Ectodermal cell (in vitro differentiated cells): ENCODE measurements around the gene HERC5.
"Not testable (repeated sequence)": the region's sequence is repeated elsewhere in the genome, so short reads cannot be mapped to it uniquely, and the experiment has no call there.

Source experiments
- H3K27ac ChIP-seq: 2 replicates; pipeline ENCODE4 v1.7.0; 2013; ENCODE audit warnings: mild to moderate bottlenecking, low read depth, low read length; ENCODE audit not compliant: insufficient read depth, poor library complexity, severe bottlenecking
- H3K27me3 ChIP-seq: 2 replicates; pipeline ENCODE4 v1.7.0; 2013; ENCODE audit warnings: mild to moderate bottlenecking, low read length; ENCODE audit not compliant: insufficient read depth, control insufficient read depth, poor library complexity, severe bottlenecking
- H3K36me3 ChIP-seq: one replicate; pipeline ENCODE4 v1.7.0; 2013; ENCODE audit warnings: low read length; ENCODE audit not compliant: control insufficient read depth, insufficient read depth
- H3K4me1 ChIP-seq: one replicate; pipeline ENCODE4 v1.7.0; 2013; ENCODE audit warnings: low read length; ENCODE audit not compliant: control insufficient read depth, insufficient read depth
- H3K4me3 ChIP-seq: 2 replicates; pipeline ENCODE4 v1.7.0; 2013; ENCODE audit warnings: low read depth, low read length, control low read depth; ENCODE audit not compliant: insufficient read depth
- H3K9me3 ChIP-seq: 2 replicates; pipeline ENCODE4 v1.7.0; 2013; ENCODE audit warnings: mild to moderate bottlenecking, low read length, moderate library complexity; ENCODE audit not compliant: control insufficient read depth
- WGBS, 2 experiments: methylation state at CpG; one replicate each; pipeline ENCODE4 v1.1.7; 2013; ENCODE audit warnings: missing lambda C conversion rate in 2 of 2; 5-methylcytosine and 5-hydroxymethylcytosine counted together

HERC5 gene

DNA sequence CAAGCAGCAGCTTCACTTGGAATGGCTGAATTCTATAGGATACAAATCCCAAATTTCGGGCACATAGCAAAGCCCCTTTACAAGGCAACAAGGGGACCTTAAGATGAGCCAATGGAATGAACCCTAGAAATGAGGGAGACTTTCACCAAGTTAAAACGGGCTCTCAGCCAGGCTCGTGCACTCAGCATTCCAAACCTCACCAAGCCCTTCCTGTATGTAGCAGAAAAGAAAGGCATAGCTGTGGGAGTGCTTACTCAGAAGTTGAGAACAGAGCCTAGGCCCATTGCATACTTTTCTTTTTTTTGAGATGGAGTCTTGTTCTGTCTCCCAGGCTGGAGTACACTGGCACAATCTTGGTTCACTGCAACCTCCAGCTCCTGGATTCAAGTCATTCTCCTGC, 10.8 kb upstream of the HERC5 start:
- Histone ChIP-seq H3K4me1 (no peaks in the 10 kb centered on the region), H3K9me3 (no peaks in the 10 kb centered on the region), H3K36me3 (no peaks in the 10 kb centered on the region), H3K27ac (no peak overlapping the region), H3K4me3 (no peak overlapping the region), H3K27me3 (no peaks in the 10 kb centered on the region)
- 83% methylated on average over 3 of the region's 3 CpGs for WGBS, 2 experiments

DNA sequence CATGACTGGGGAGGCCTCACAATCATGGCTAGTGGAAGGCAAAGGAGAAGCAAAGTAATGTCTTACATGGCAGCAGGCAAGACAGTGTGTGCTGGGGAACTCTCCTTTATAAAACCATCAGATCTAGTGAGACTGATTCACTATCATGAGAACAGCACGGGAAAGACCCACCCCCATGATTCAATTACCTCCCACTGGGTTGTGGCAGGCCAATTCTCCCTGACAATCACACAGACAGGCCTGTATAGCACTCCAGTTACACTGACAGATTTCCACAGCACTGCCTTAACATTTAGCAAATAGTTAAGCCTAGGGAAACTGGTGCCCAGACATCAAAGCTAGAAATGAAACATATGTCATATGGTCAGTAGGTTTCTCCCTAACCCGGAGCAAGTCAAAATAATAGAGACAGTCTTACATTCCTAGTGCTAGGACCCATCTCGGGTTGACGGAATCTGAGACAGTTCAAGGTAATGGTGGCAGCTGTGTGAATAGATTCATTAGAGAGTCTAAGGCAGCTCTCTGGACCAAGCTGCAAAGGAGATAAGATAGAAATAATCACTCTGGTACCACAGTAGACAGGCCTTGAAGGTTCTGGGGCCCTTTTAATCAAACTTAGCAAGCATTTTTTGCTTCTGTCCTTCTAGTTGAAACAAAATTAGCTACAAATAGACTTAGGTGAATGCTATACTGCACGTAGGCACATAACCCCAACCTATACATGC, 9.4 kb upstream of the HERC5 start:
- H3K27ac ChIP-seq = no peak overlapping the region
- H3K9me3 ChIP-seq = no peaks in the 10 kb centered on the region
- H3K27me3 ChIP-seq = no peaks in the 10 kb centered on the region
- 80 to 83% methylated on average over 5 of the region's 5 CpGs for WGBS, 2 experiments
- no peaks in the 10 kb centered on the region for H3K36me3 ChIP-seq
- H3K4me3 ChIP-seq = no peak overlapping the region
- H3K4me1 ChIP-seq = no peaks in the 10 kb centered on the region

DNA sequence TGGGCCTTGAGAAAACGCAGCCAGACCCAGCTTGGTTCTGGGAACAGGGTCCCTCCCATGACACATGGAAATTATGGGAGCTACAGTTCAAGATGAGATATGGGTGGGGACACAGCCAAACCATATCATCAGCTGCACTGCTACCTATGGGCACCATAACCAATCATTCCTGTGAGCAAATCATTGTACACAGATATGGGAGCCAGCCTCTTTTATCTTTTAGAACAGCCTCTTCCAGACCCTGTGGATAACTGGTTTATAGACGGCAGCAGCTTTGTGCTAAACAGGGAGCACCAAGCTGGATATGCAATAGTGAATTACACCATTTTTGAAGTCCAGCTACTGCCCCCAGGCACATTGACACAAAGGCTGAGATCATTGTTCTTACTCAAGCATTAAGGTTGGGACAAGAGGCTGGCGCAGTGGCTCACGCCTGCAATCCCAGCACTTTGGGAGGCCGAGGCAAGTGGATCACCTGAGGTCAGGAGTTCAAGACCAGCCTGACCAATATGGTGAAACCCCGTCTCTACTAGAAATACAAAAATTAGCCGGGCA, 8.6 kb upstream of the HERC5 start:
- not testable (repeated sequence) for H3K27ac ChIP-seq, H3K4me1 ChIP-seq, H3K27me3 ChIP-seq, H3K9me3 ChIP-seq, H3K4me3 ChIP-seq, H3K36me3 ChIP-seq
- 91 to 96% methylated on average over 7 of the region's 7 CpGs for WGBS, 2 experiments

DNA sequence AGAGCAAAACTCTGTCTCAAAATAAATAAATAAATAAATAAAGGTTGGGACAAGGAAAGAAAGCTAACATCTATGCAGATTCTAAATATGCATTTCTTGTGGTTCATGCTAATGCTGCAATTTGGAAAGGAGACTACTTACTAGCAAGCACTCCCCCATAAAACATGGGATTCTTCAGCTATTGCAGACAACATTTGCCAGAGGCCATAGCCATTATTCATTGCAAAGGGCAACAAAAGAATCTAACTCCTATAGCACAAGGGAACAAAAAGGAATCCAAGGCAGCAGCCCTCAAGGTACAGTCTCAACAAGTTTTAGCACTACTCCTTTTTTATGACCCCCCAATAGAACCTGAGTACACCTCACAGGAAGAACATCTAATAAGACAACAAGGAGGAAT, 8.0 kb upstream of the HERC5 start:
- Histone ChIP-seq H3K4me3 (no peak overlapping the region), H3K27ac (no peak overlapping the region), H3K9me3 (no peaks in the 10 kb centered on the region), H3K36me3 (no peaks in the 10 kb centered on the region), H3K27me3 (no peaks in the 10 kb centered on the region), H3K4me1 (no peaks in the 10 kb centered on the region)

DNA sequence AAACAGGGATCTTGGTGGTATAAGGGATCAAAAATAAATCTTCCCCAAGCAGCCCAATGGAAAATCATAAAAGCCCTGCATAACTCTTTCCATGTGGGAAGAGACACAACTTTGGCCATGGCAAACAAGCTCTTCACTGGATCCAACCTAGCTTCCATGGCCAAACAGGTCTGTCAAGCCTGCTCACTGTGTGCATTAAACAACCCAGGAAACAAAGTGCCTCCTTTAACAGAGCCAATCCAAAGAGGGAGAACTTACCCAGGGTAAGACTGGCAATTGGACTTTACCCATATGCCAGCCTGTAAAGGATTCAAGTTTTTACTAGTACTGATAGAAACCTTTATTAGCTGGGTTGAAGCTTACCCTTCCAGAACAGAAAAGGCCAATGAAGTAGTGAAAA, 7.6 kb upstream of the HERC5 start:
- no peak overlapping the region for H3K4me3 ChIP-seq
- no peaks in the 10 kb centered on the region for H3K4me1 ChIP-seq
- H3K9me3 ChIP-seq = no peaks in the 10 kb centered on the region
- H3K27ac ChIP-seq = no peak overlapping the region
- H3K27me3 ChIP-seq = no peaks in the 10 kb centered on the region
- H3K36me3 ChIP-seq = no peaks in the 10 kb centered on the region

DNA sequence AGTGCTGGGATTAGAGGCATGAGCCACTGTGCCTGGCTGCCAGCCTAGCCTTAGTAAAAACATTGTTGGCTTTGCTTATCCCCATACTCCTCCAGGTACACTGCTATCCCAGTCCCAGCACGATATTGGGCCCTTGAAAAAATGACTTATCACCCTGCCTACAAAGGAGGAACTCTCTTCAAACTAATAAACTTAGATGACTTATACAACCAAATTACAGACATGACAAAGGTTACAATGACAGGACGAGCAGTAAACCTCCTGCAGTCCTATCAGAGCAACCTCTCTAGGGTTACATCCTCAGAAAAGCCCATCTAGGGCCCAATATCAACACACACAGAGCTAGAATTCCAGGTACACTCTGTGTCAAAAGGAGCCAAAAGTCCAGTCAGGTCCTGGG, 5.7 kb upstream of the HERC5 start:
- Histone ChIP-seq H3K36me3 (no peaks in the 10 kb centered on the region), H3K27ac (no peak overlapping the region), H3K4me3 (no peak overlapping the region), H3K27me3 (no peaks in the 10 kb centered on the region), H3K9me3 (no peaks in the 10 kb centered on the region), H3K4me1 (no peaks in the 10 kb centered on the region)
- 91 to 96% methylated on average over 2 of the region's 2 CpGs for WGBS, 2 experiments

DNA sequence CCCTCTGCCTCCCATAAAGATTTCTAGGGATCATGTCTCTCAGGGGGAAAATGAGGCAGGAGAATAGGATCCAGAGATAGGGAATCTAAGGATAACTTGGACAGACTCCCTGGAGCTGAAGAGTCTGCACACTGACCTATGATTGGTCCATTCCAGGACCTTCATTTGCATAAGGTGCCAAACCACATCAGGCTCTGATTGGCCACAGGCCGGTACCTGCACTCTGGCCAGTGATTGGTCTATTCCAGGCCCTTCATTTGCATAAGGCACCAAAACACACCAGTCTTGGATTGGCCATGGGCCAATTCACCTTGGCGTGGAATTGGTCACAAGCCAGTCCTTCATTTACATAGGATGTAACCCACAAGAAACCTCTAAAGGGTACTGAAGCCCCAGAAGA, 4.0 kb upstream of the HERC5 start:
- Histone ChIP-seq H3K4me1 (no peaks in the 10 kb centered on the region), H3K9me3 (no peaks in the 10 kb centered on the region), H3K27ac (no peak overlapping the region), H3K4me3 (no peak overlapping the region), H3K36me3 (no peaks in the 10 kb centered on the region), H3K27me3 (peaks cover 16% of the 10 kb centered on the region)
- WGBS, 2 experiments = 93 to 95% methylated on average over 2 of the region's 2 CpGs

DNA sequence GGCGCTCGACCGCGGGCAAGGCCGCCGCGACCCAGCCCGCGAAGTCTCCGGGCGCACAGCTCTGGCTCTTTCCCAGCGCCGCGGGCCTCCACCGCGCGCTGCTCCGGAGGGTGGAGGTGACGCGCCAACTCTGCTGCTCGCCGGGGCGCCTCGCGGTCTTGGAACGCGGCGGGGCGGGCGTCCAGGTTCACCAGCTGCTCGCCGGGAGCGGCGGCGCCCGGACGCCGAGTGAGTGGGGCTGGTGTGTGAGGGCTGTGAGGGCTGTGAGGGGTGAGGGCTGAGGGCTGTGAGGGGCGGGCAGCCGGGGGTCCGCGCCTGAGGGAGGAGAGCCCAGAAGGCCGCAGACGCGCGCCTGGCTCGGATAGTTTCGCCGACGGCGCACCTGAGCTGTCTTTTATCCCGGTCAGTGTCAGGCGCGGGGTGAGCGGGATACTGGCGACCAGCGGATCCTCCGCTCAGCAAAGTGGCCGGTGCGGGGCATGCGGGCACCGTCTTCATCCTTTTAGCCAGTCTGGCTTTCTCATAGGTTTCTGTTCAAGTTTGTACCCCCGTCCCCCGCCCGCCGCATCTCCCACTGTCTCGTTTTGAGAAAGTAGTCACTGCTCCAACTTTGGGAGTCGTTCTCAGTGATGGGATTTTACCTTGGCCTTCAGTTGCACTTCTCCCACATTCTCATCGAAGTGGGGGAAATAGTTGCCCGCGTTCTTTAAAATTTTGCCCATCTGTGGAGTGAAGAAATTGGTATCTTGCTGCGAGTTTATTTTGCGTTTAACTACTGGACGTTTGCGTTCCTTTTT, 586 bp downstream of the HERC5 start:
- Histone ChIP-seq H3K4me3 (peak overlapping the region; percentile 40), H3K27me3 (peaks cover 39% of the 10 kb centered on the region), H3K36me3 (no peaks in the 10 kb centered on the region), H3K4me1 (no peaks in the 10 kb centered on the region), H3K9me3 (no peaks in the 10 kb centered on the region), H3K27ac (no peak overlapping the region)
- WGBS, 2 experiments = 3% methylated on average over 75 of the region's 75 CpGs

DNA sequence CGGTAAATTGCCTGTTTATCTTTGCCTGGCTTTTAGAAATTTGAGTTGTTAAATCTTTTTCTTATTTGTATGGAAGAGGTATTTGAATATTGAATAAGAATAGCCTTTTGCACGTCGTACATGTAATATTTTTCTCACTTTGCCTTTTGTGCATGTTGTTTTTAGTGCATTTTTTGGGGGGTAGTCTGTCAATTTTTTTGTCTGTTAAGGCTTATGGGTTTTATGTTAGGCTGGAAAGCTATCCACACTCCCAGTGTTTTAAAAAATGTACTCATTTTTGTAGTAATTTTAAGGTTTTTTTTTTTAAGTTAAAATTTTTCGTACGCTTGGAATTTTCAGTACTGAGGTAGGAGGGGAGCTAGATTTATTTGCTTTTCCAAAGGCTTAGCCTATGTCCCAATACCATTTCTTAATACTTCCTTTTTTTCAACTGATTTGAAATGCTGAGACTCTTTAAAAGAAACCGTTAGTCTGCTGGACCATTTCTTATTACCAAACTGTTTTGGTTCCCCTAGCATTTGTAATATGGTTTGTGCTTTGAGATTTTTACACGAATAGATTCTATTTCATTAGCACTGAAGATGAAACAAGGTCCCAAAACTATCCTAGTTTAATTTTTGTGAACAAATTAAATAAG, 1.3 kb downstream of the HERC5 start:
- Histone ChIP-seq H3K36me3 (no peaks in the 10 kb centered on the region), H3K27ac (no peak overlapping the region), H3K4me3 (no peak overlapping the region), H3K4me1 (no peaks in the 10 kb centered on the region), H3K9me3 (no peaks in the 10 kb centered on the region), H3K27me3 (peaks cover 39% of the 10 kb centered on the region)
- 42 to 54% methylated on average over 4 to 6 of the region's 7 CpGs for WGBS, 2 experiments

DNA sequence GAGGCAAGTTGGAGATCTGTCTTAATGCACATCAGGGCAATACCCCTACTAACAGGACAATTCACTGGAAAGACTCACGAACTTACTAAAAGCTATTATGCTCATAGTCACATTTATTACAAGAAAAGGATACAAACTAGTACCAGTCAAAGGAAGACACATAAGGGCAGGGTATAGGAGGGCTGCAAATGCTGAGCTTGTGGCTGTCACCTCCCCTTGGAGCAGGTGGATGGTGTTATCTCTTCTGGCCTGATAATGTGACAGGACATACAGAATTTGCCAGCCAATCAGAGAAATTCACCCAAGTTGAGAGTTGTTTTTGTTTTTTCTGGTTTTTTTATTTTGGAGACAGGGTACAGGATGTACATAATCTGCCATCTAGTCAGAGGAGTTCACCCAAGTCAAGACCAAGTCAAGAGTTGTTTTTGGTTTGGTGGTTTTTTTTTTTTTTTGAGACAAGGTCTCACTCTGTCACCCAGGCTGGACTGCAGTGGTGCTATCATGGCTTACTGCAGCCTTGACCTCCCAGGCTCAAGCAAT, 8.8 kb downstream of the HERC5 start:
- Histone ChIP-seq H3K27ac (no peak overlapping the region), H3K4me1 (no peaks in the 10 kb centered on the region), H3K4me3 (no peak overlapping the region), H3K27me3 (no peaks in the 10 kb centered on the region), H3K36me3 (no peaks in the 10 kb centered on the region), H3K9me3 (no peaks in the 10 kb centered on the region)
- WGBS, 2 experiments = 100% methylated on average over 1 of the region's 1 CpG
